Measurements from ENCODE around the gene ELOVL4.
A peak's percentile ranks its signal among the peaks of the same experiment; 100 is the strongest.

ELOVL4 gene

DNA sequence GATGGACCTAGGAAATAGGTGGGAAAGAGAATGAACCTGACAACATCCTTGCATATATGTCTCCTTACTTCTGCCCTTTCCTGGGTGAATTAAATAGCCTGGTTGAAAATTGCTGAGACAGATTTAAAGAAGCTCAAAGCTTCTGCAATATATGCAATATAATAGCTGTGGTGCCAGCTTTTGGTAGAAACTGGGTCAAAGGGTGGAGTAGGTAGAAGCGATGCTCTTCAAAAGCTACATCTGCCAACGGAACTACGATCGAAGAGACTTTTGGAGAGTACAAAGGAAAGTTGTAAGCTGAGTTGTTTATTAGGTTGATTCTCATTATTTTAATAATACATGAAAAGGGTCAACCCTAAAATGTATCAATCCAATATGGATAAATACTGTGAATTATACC lies 34.3 kb upstream of the ELOVL4 start:
- TF ChIP-seq, protein P1, sequence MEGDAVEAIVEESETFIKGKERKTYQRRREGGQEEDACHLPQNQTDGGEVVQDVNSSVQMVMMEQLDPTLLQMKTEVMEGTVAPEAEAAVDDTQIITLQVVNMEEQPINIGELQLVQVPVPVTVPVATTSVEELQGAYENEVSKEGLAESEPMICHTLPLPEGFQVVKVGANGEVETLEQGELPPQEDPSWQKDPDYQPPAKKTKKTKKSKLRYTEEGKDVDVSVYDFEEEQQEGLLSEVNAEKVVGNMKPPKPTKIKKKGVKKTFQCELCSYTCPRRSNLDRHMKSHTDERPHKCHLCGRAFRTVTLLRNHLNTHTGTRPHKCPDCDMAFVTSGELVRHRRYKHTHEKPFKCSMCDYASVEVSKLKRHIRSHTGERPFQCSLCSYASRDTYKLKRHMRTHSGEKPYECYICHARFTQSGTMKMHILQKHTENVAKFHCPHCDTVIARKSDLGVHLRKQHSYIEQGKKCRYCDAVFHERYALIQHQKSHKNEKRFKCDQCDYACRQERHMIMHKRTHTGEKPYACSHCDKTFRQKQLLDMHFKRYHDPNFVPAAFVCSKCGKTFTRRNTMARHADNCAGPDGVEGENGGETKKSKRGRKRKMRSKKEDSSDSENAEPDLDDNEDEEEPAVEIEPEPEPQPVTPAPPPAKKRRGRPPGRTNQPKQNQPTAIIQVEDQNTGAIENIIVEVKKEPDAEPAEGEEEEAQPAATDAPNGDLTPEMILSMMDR (conservative IDR thresholded peaks at IDR 0.05; ENCODE audit: low read depth, low read length) = no peak
- no peak for DNase-seq (ENCODE audit: low read depth)
- H3K4me3 ChIP-seq (ENCODE audit: low read length) = no peak overlapping the region

DNA sequence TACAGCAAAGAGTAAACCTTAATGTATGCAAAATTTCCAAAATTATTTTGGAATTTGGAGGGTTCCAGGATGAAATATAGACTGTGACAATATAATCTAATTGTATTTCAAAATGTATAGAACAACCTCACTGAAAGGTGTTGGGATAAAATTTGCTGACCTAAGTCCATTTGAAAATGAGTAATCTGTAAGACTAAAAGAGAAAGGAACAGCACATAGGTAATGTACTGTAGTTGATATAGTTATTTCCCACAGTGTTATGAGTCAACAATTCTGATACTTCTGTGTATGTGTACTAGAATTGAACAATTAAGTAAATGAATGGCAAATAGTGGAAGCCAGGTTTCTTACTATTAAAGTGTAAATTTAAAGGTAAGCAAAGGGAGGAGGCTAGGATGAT lies 23.8 kb upstream of the ELOVL4 start:
- no peak for DNase-seq (ENCODE audit: low read depth)
- H3K4me3 ChIP-seq (ENCODE audit: low read length) = no peak overlapping the region
- TF ChIP-seq, protein P1 (conservative IDR thresholded peaks at IDR 0.05; ENCODE audit: low read depth, low read length) = no peak

DNA sequence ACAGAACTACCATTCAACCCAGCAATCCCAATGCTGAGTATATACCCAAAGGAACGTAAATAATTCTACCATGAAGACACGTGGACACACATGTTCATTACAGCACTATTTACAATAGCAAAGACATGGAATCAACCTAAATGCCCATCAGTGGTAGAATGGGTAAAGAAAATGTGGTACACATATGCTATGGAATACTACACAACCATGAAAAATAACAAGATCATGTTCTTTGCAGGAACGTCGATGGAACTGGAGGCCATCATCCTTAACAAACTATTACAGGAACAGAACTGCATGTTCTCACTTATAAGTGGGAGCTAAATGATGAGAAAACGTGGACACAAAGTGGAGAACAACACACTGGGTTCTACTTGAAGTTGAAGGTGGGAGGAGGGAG lies 22.4 kb upstream of the ELOVL4 start:
- TF ChIP-seq, protein P1 (conservative IDR thresholded peaks at IDR 0.05; ENCODE audit: low read depth, low read length) = no peak
- DNase-seq (ENCODE audit: low read depth) = no peak
- no peak overlapping the region for H3K4me3 ChIP-seq (ENCODE audit: low read length)

DNA sequence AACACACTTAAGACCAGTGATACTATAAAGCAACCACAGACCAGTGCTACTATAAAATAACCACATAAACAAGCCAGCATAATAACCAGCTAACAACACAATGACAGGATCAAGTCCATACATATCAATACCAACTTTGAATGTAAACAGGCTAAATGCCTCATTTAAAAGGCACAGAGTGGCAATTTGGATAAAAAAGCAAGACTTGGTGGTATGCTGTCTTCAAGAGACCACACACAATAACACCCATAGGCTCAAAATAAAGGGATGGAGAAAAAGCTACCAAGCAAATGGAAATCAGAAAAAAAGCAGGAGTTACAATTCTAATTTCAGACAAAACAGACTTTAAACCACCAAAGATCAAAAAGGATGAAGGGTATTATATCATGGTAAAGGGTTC lies 19.8 kb upstream of the ELOVL4 start:
- H3K4me3 ChIP-seq (ENCODE audit: low read length) = no peak overlapping the region
- TF ChIP-seq, protein P1 (conservative IDR thresholded peaks at IDR 0.05; ENCODE audit: low read depth, low read length) = no peak
- no peak for DNase-seq (ENCODE audit: low read depth)

DNA sequence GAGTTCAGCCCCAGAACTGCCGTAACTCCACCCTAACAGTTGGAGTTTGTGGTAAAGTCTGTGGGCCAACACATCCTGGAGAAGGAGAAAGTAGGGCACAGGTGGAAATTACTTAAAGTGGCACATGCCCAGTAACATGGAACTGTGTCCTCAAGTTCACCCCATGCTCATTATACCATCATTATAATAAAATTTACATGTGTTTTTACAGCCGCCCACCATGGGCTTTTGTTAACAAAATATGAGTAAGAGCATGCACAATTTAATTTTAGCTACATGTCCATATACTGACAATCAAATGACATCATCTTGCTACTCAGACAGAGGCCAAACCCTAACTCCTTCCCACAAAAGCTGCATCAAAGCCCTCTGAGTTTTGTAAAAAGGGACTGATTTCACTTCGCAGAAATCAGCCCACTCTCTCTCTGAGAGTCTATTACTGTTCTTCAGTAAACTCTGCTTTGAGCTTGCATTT lies 17.3 kb upstream of the ELOVL4 start:
- H3K4me3 ChIP-seq (ENCODE audit: low read length) = no peak overlapping the region

DNA sequence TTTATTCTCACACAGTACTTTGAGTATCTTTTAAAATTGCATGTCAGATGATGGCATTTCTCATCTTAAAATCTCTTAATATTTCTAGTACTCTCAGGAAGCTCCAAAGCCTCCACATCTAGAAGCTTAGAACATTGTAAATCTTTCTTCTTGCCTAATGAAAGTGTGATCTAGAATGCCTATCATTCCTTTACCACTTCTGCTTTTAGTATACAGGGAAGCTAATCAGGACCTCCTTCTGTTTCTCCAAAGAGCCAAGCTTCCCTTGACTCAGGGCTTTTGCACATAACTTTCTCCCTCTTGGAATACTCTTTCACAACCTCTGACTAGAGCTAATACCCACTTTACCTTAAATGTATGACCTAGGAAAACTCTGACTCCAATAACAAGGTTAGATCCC lies 7.5 kb upstream of the ELOVL4 start:
- no peak for DNase-seq (ENCODE audit: low read depth)
- H3K4me3 ChIP-seq (ENCODE audit: low read length) = no peak overlapping the region
- TF ChIP-seq, protein P1 (conservative IDR thresholded peaks at IDR 0.05; ENCODE audit: low read depth, low read length) = no peak

More for the DNA sequence above, 17.3 kb upstream of the ELOVL4 start:
- DNase-seq (ENCODE audit: low read depth) = no peak
- TF ChIP-seq, protein P1 (conservative IDR thresholded peaks at IDR 0.05; ENCODE audit: low read depth, low read length) = no peak

DNA sequence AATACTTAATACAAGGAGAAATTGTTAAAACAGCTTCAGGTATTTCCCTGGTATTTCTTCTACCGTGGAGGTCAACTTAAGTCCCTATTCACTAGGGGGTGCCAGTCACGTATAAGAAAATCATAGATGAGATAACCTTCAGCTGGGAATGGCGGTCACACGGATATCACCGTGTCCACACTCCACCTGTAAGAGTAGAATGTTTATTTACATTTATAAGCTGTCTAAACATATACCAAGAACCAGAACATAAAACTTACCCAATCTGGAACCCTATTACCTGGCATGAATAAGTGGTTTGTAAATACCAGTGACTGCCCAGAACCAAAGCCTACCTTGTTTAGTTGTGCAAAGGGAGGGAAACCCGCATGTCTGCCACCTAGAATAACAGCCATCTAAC lies 1.9 kb upstream of the ELOVL4 start:
- TF ChIP-seq, protein P1 (conservative IDR thresholded peaks at IDR 0.05; ENCODE audit: low read depth, low read length) = peak; percentile 68
- peak; percentile 25 for DNase-seq (ENCODE audit: low read depth)
- no peak overlapping the region for H3K4me3 ChIP-seq (ENCODE audit: low read length)

Data from retinal pigment epithelial cell (primary cell).